ENCODE results near the gene CHAF1A.

Gene CHAF1A

GRCh38 chr19:4473011-4473762, 70.7 kb downstream of the CHAF1A start:
- DNase-seq (ENCODE audit: insufficient read length) (peak; percentile 28), FAIRE-seq (no peak)
- no peak for TF ChIP-seq POLR2AphosphoS5 (IDR thresholded peaks at IDR 0.05; ENCODE audit: low read depth, low read length)
- no peak for TF ChIP-seq POLR2A (IDR thresholded peaks at IDR 0.05; ENCODE audit: low read depth, low read length)
- no peak for TF ChIP-seq TAF1 (IDR thresholded peaks at IDR 0.05; ENCODE audit: borderline replicate concordance, low read depth, low read length)

GRCh38 chr19:4473763-4474513, 71.5 kb downstream of the CHAF1A start:
- no peak for DNase-seq (ENCODE audit: insufficient read length)

DNA sequence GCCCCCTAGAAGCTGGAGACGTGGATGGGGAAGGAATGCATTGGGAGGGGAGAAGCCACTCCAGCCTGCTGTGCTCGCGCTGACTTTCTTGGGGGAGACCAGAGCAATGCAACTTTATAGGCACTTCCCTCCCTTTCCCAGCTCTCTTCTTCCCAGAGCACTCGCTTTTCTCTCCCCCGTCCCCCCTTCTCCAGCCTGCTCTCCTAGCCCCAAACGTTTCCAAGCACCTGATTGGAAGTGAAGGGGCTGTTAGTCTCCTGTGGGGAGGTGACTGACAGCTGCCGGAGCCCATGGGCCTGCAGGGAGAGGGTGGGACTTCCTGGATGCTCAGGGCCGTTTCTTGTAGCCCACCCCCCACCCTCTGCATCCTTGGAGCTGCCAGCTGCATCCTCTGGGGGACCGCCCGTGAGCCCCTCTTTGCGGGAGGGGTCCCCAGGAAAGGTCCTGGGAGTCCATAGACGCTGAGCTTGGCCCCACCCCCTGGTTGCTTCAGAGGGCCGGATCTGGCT, 72.1 kb downstream of the CHAF1A start:
- FAIRE-seq = peak; percentile 72
- TF ChIP-seq TAF1 (IDR thresholded peaks at IDR 0.05; ENCODE audit: borderline replicate concordance, low read depth, low read length) = no peak
- no peak for TF ChIP-seq POLR2A (IDR thresholded peaks at IDR 0.05; ENCODE audit: low read depth, low read length)
- no peak for TF ChIP-seq POLR2AphosphoS5 (IDR thresholded peaks at IDR 0.05; ENCODE audit: low read depth, low read length)
- peak; percentile 82 for DNase-seq (ENCODE audit: insufficient read length)

More at GRCh38 chr19:4473763-4474513, 71.5 kb downstream of the CHAF1A start:
- FAIRE-seq = no peak
- TF ChIP-seq TAF1 (IDR thresholded peaks at IDR 0.05; ENCODE audit: borderline replicate concordance, low read depth, low read length) (no peak), POLR2AphosphoS5 (IDR thresholded peaks at IDR 0.05; ENCODE audit: low read depth, low read length) (no peak), POLR2A (IDR thresholded peaks at IDR 0.05; ENCODE audit: low read depth, low read length) (no peak)

DNA sequence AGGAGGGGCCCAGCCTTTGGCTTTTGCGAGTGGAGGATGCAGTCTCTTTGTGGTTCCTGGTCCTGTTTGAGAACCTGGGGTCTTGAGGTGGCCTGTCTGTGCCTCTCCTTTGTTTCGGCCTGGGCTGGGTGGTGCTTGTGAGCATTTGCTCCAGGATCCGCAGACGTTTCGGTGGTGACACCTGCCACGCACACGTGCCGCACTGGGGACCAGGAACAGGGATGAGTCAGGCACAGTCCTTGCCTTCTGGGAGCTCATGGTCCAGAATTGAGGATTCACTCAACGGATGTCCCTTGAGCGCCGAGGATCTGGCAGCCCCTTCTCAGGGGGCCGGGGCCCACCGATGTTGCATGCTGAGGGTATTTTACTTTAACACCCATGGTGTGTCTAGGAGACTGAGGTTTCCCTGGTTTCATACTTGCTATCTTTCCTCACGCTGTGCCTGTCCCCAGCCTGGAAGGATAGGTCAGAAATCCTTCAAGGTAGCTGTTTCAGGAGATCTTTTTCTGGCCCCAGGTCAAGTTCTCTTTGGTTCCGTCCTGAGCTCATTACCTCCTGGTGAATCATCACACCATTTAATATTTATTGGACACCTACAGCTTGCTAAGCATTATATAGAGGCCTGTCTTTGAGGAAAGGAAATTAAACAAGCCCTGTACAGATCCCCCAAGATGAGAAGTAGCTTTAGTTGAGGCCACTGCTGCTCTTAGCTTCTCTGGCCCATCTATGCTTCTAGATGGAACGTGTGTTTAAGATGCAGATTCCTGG, 74.8 kb downstream of the CHAF1A start:
- no peak for TF ChIP-seq POLR2A (IDR thresholded peaks at IDR 0.05; ENCODE audit: low read depth, low read length)
- no peak for TF ChIP-seq POLR2AphosphoS5 (IDR thresholded peaks at IDR 0.05; ENCODE audit: low read depth, low read length)

DNA sequence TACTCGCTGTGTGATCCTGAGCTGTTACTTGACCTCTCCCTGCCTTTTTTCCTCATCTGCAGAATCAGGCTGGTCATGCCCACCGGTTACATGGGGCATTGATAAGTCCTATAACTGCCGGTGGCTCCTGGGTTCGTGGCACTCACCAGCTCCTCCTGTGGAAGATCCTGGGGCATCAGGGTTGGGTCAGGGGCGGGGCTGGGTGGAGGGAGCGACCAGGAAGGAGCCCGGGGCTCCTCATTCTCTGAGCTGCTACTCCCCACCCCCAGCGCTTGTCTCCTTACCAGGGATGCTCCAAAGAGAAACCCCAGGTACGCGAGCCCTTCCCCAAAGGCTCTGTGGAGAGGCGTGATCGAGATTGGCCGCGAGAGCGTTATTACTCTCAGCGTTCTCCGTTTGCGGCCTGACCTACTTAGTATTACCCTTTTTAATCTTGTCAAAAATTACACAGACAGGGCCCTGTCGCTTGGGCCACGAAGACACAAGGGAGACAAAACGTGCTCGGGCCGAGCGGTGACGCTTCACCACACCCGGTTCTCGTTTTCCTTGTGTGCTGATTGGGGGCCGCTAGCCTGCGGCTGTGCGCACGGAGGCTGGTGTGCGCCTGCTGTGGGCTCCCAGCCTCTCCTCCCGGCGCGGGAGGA, 80.4 kb downstream of the CHAF1A start:
- no peak for TF ChIP-seq POLR2A (IDR thresholded peaks at IDR 0.05; ENCODE audit: low read depth, low read length)
- no peak for TF ChIP-seq POLR2AphosphoS5 (IDR thresholded peaks at IDR 0.05; ENCODE audit: low read depth, low read length)
- TF ChIP-seq TAF1 (IDR thresholded peaks at IDR 0.05; ENCODE audit: borderline replicate concordance, low read depth, low read length) = no peak
- DNase-seq (ENCODE audit: insufficient read length) (no peak), FAIRE-seq (no peak)

More for the DNA sequence above, 74.8 kb downstream of the CHAF1A start:
- FAIRE-seq (no peak), DNase-seq (ENCODE audit: insufficient read length) (no peak)

DNA sequence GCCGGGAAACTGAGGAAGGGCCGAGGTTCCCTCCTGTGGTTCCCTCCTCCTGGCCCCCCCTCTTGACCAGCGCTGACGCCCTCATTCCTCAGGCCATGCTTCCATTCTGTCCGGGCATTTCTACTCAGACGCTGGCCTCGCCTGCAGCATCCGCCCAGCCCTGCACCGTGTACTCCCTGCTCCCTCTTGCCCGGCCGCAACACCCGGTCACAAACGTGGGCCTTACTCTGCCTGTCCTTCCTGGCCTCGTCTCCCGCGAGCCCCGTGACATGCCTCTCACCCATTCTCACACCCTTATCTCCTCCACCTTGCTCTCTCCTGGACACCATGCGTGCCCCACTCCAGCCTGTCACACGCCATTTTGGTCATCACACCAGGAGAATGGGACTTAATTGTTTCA, 80.9 kb downstream of the CHAF1A start:
- DNase-seq (ENCODE audit: insufficient read length) (no peak), FAIRE-seq (no peak)
- no peak for TF ChIP-seq POLR2A (IDR thresholded peaks at IDR 0.05; ENCODE audit: low read depth, low read length)
- TF ChIP-seq TAF1 (IDR thresholded peaks at IDR 0.05; ENCODE audit: borderline replicate concordance, low read depth, low read length) = no peak
- no peak for TF ChIP-seq POLR2AphosphoS5 (IDR thresholded peaks at IDR 0.05; ENCODE audit: low read depth, low read length)

GRCh38 chr19:4487572-4487971, 85.1 kb downstream of the CHAF1A start:
- DNase-seq (ENCODE audit: insufficient read length) (peak; percentile 9), FAIRE-seq (no peak)
- TF ChIP-seq POLR2A (IDR thresholded peaks at IDR 0.05; ENCODE audit: low read depth, low read length) = no peak
- TF ChIP-seq POLR2AphosphoS5 (IDR thresholded peaks at IDR 0.05; ENCODE audit: low read depth, low read length) = no peak
- TF ChIP-seq TAF1 (IDR thresholded peaks at IDR 0.05; ENCODE audit: borderline replicate concordance, low read depth, low read length) = no peak

GRCh38 chr19:4488496-4488895, 86.1 kb downstream of the CHAF1A start:
- DNase-seq (ENCODE audit: insufficient read length) = no peak
- no peak for FAIRE-seq

GRCh38 chr19:4491446-4491845, 89.0 kb downstream of the CHAF1A start:
- DNase-seq (ENCODE audit: insufficient read length) = no peak
- TF ChIP-seq POLR2AphosphoS5 (IDR thresholded peaks at IDR 0.05; ENCODE audit: low read depth, low read length) (no peak), POLR2A (IDR thresholded peaks at IDR 0.05; ENCODE audit: low read depth, low read length) (no peak), TAF1 (IDR thresholded peaks at IDR 0.05; ENCODE audit: borderline replicate concordance, low read depth, low read length) (no peak)
- no peak for FAIRE-seq

More at GRCh38 chr19:4488496-4488895, 86.1 kb downstream of the CHAF1A start:
- TF ChIP-seq TAF1 (IDR thresholded peaks at IDR 0.05; ENCODE audit: borderline replicate concordance, low read depth, low read length) (no peak), POLR2A (IDR thresholded peaks at IDR 0.05; ENCODE audit: low read depth, low read length) (no peak), POLR2AphosphoS5 (IDR thresholded peaks at IDR 0.05; ENCODE audit: low read depth, low read length) (no peak)

DNA sequence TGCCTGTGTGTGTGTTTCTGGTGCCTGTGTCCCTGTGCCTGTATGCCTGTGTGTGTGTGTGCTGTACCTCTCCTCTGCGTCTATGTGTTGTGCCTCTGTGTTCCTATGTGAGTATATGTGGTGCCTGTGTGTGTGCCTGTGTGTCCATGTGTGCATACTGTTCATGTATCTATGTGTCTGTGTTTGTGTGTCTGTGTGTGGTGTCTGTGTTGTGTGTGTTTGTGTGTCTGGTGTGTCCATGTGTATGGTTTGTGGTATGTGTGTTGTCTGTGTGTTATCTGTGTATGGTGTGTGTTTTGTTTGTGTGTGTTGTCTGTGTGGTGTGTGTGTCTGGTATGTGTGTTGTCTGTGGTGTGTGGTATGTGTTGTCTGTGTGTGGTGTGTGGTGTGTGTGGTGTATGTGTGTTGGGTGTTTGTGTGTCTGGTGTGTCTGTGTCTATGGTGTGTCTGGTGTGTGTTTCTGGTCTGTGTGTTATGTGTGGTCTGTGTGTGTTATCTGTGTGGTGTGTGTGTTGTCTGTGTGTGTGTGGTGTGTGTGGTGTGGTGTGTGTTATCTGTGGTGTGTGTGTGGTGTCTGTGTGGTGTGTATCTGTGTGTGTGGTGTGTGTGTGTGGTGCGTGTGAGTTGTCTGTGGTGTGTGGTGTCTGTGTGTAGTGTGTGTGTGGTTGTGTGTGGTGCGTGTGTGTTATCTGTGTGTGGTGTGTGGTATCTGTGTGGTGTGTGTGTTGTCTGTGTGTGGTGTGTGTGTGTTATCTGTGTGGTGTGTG, 90.1 kb downstream of the CHAF1A start:
- TF ChIP-seq POLR2AphosphoS5 (IDR thresholded peaks at IDR 0.05; ENCODE audit: low read depth, low read length) = no peak
- no peak for TF ChIP-seq POLR2A (IDR thresholded peaks at IDR 0.05; ENCODE audit: low read depth, low read length)
- TF ChIP-seq TAF1 (IDR thresholded peaks at IDR 0.05; ENCODE audit: borderline replicate concordance, low read depth, low read length) = no peak
- DNase-seq (ENCODE audit: insufficient read length) (no peak), FAIRE-seq (peak; percentile 92)

Data from GM12892 (cell line).